ENCODE measurements around the gene GRK4.

DNA sequence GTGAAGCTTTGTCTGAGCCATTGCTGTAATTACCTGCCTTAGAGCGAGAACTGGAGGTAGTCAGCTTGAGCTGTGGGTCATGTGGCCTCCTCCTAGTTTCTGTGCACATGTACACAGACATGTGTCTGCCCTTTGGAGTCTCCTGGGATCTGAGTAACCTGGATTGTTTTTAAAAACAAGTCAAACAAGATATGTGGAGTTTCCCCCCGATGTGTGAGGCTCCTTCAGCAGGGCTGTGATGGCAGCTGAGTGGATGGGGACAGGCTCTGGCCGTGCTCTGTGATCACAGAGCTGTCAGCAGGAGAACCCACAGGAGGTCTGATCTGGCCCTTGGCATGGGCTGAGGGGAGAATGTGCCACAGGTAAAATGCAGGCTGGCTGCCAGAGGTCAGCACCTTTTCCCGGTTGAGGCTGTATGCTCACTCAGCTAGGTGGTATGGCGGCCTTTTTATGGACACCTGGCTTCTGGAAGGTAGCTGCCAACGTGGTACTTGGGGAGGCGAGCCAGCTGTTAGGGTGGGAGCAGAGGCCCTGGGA lies 38.5 kb upstream of the GRK4 start:
- TF ChIP-seq ZBTB8A (tag by site-specific recombination; IDR thresholded peaks at IDR 0.05) (no peak), SALL2 (tag by site-specific recombination; IDR thresholded peaks at IDR 0.05; ENCODE audit: borderline replicate concordance) (no peak), OSR2 (tag by site-specific recombination; IDR thresholded peaks at IDR 0.05) (no peak), ZNF677 (tag by site-specific recombination; IDR thresholded peaks at IDR 0.05) (no peak), ZNF302 (tag by site-specific recombination; IDR thresholded peaks at IDR 0.05; ENCODE audit: low read depth) (no peak), ZNF529 (tag by site-specific recombination; IDR thresholded peaks at IDR 0.05; ENCODE audit: insufficient replicate concordance) (no peak), ZEB2 (tag by site-specific recombination; IDR thresholded peaks at IDR 0.05) (no peak), MZF1 (tag by site-specific recombination; IDR thresholded peaks at IDR 0.05; ENCODE audit: borderline replicate concordance) (no peak), ZNF366 (tag by site-specific recombination; conservative IDR thresholded peaks at IDR 0.05) (no peak), ZNF350 (tag by site-specific recombination; IDR thresholded peaks at IDR 0.05) (no peak), ZNF548 (tag by site-specific recombination; IDR thresholded peaks at IDR 0.05) (no peak)
- TF ChIP-seq, protein P1, sequence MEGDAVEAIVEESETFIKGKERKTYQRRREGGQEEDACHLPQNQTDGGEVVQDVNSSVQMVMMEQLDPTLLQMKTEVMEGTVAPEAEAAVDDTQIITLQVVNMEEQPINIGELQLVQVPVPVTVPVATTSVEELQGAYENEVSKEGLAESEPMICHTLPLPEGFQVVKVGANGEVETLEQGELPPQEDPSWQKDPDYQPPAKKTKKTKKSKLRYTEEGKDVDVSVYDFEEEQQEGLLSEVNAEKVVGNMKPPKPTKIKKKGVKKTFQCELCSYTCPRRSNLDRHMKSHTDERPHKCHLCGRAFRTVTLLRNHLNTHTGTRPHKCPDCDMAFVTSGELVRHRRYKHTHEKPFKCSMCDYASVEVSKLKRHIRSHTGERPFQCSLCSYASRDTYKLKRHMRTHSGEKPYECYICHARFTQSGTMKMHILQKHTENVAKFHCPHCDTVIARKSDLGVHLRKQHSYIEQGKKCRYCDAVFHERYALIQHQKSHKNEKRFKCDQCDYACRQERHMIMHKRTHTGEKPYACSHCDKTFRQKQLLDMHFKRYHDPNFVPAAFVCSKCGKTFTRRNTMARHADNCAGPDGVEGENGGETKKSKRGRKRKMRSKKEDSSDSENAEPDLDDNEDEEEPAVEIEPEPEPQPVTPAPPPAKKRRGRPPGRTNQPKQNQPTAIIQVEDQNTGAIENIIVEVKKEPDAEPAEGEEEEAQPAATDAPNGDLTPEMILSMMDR (tag by site-specific recombination; IDR thresholded peaks at IDR 0.05): no peak

Data from HEK293 (cell line).